H9 (cell line): ENCODE data around the gene EVI5L. TPM values are rescaled to one million over a fixed set of nuclear protein-coding genes. Genes with fewer than 3 reads are reported as not detected.

Source experiments
- DNase-seq: peaks from one replicate; pipeline ENCODE4 v3.0.0-alpha.2; 2017
- H2AFZ ChIP-seq: one replicate; pipeline ENCODE4 v1.6.1; 2013; ENCODE audit warnings: mild to moderate bottlenecking, low read length, control low read depth, moderate library complexity
- H2AK5ac ChIP-seq: 2 replicates; pipeline ENCODE4 v1.6.1; 2013; ENCODE audit warnings: low read length, control low read depth, mixed read lengths; ENCODE audit not compliant: insufficient read length
- H2BK120ac ChIP-seq: one replicate; pipeline ENCODE4 v1.6.1; 2013; ENCODE audit warnings: low read depth, mild to moderate bottlenecking, low read length, control low read depth, inconsistent platforms; ENCODE audit not compliant: poor library complexity, severe bottlenecking
- H2BK12ac ChIP-seq: 2 replicates; pipeline ENCODE4 v1.6.1; 2013; ENCODE audit warnings: low read length, control low read depth, mixed read lengths, low read depth; ENCODE audit not compliant: insufficient read length
- H2BK15ac ChIP-seq: 2 replicates; pipeline ENCODE4 v1.6.1; 2013; ENCODE audit warnings: low read depth, low read length, control low read depth
- H2BK20ac ChIP-seq: one replicate; pipeline ENCODE4 v1.6.1; 2013; ENCODE audit warnings: low read depth, mild to moderate bottlenecking, low read length, control low read depth, inconsistent platforms; ENCODE audit not compliant: poor library complexity, severe bottlenecking
- H2BK5ac ChIP-seq: 2 replicates; pipeline ENCODE4 v1.6.1; 2013; ENCODE audit warnings: low read length, control low read depth, mixed read lengths; ENCODE audit not compliant: insufficient read length
- H3K14ac ChIP-seq: 2 replicates; pipeline ENCODE4 v1.6.1; 2013; ENCODE audit warnings: low read length, control low read depth; ENCODE audit not compliant: insufficient read depth
- H3K18ac ChIP-seq: 2 replicates; pipeline ENCODE4 v1.6.1; 2013; ENCODE audit warnings: low read depth, mild to moderate bottlenecking, mixed read lengths, low read length, control low read depth; ENCODE audit not compliant: insufficient read length
- H3K23ac ChIP-seq: 2 replicates; pipeline ENCODE4 v1.6.1; 2013; ENCODE audit warnings: low read length, control low read depth, mixed read lengths, low read depth; ENCODE audit not compliant: insufficient read length
- H3K23me2 ChIP-seq: 2 replicates; pipeline ENCODE4 v1.6.1; 2013; ENCODE audit warnings: low read depth, mild to moderate bottlenecking, mixed read lengths, low read length, control low read depth; ENCODE audit not compliant: insufficient read length, poor library complexity, severe bottlenecking
- H3K27ac ChIP-seq: 2 replicates; pipeline ENCODE4 v1.5.1; 2013; ENCODE audit warnings: low read length, control low read depth, mixed read lengths, low read depth; ENCODE audit not compliant: insufficient read length
- H3K27me3 ChIP-seq: 2 replicates; pipeline ENCODE4 v1.6.1; 2013; ENCODE audit warnings: low read length, control low read depth, inconsistent platforms; ENCODE audit not compliant: insufficient read depth
- H3K4ac ChIP-seq: 2 replicates; pipeline ENCODE4 v1.6.1; 2013; ENCODE audit warnings: low read depth, mild to moderate bottlenecking, control low read depth, inconsistent platforms, low read length, moderate library complexity
- H3K4me1 ChIP-seq: 2 replicates; pipeline ENCODE4 v1.6.1; 2013; ENCODE audit warnings: low read length, control low read depth, inconsistent platforms; ENCODE audit not compliant: insufficient read depth
- H3K4me2 ChIP-seq: 2 replicates; pipeline ENCODE4 v1.6.1; 2013; ENCODE audit warnings: low read length, control low read depth, mixed read lengths; ENCODE audit not compliant: insufficient read length, insufficient read depth
- H3K56ac ChIP-seq: 2 replicates; pipeline ENCODE4 v1.6.1; 2013; ENCODE audit warnings: low read depth, mild to moderate bottlenecking, mixed read lengths, low read length, control low read depth; ENCODE audit not compliant: insufficient read length
- H3K79me1 ChIP-seq: 2 replicates; pipeline ENCODE4 v1.6.1; 2013; ENCODE audit warnings: low read depth, mild to moderate bottlenecking, moderate library complexity, low read length, control low read depth, inconsistent platforms; ENCODE audit not compliant: insufficient read depth, poor library complexity, severe bottlenecking
- H3K79me2 ChIP-seq: 2 replicates; pipeline ENCODE4 v1.6.1; 2013; ENCODE audit warnings: low read length, control low read depth, inconsistent platforms; ENCODE audit not compliant: insufficient read depth
- H3K9ac ChIP-seq: 2 replicates; pipeline ENCODE4 v1.6.1; 2013; ENCODE audit warnings: low read length, control low read depth, mixed read lengths; ENCODE audit not compliant: insufficient read length; ENCODE audit errors: extremely low read depth
- H3K9me3 ChIP-seq: one replicate; pipeline ENCODE4 v1.6.1; 2013; ENCODE audit warnings: low read depth, low read length, inconsistent platforms; ENCODE audit not compliant: control insufficient read depth
- H3T11ph ChIP-seq: one replicate; pipeline ENCODE4 v1.6.1; 2013; ENCODE audit warnings: mild to moderate bottlenecking, low read length, control low read depth, inconsistent platforms
- H4K20me1 ChIP-seq: one replicate; pipeline ENCODE4 v1.6.1; 2013; ENCODE audit not compliant: control insufficient read depth, insufficient read length, insufficient read depth
- H4K5ac ChIP-seq: 2 replicates; pipeline ENCODE4 v1.6.1; 2013; ENCODE audit warnings: low read depth, mild to moderate bottlenecking, mixed read lengths, low read length, control low read depth; ENCODE audit not compliant: insufficient read length
- H4K8ac ChIP-seq: replicated peaks from 2 replicates; pipeline ENCODE4 v1.6.1; 2013; ENCODE audit warnings: low read length, control low read depth, mixed read lengths, low read depth; ENCODE audit not compliant: insufficient read length
- H4K91ac ChIP-seq: 2 replicates; pipeline ENCODE4 v1.6.1; 2013; ENCODE audit warnings: low read depth, mild to moderate bottlenecking, moderate library complexity, mixed read lengths, low read length, control low read depth; ENCODE audit not compliant: insufficient read length
- H3K27ac Mint-ChIP-seq, 3 experiments: 2 replicates in 2 of 3; 3 replicates in 1 of 3; pipeline ENCODE4 v1.8.0; 2020 to 2021; ENCODE audit warnings: mixed read lengths in 3 of 3, mild to moderate bottlenecking in 1 of 3, moderate library complexity in 1 of 3
- H3K27me3 Mint-ChIP-seq: 2 replicates; pipeline ENCODE4 v1.8.0; 2021; ENCODE audit warnings: low read depth, mild to moderate bottlenecking, moderate library complexity, mixed read lengths
- H3K36me3 Mint-ChIP-seq, 3 experiments: 2 replicates in 2 of 3; 3 replicates in 1 of 3; pipeline ENCODE4 v1.8.0; 2020 to 2021; ENCODE audit warnings: low read depth in 3 of 3, mixed read lengths in 3 of 3; ENCODE audit not compliant: insufficient read depth in 1 of 3
- H3K4me1 Mint-ChIP-seq, 2 experiments: 2 replicates each; pipeline ENCODE4 v1.8.0; 2020; ENCODE audit warnings: mixed read lengths in 2 of 2
- H3K4me3 Mint-ChIP-seq, 2 experiments: 2 replicates in 1 of 2; 3 replicates in 1 of 2; pipeline ENCODE4 v1.8.0; 2020 to 2021; ENCODE audit warnings: mild to moderate bottlenecking in 2 of 2, mixed read lengths in 2 of 2, moderate library complexity in 1 of 2
- H3K9me3 Mint-ChIP-seq, 2 experiments: 2 replicates in 1 of 2; 3 replicates in 1 of 2; pipeline ENCODE4 v1.8.0; 2020; ENCODE audit warnings: mild to moderate bottlenecking in 2 of 2, mixed read lengths in 2 of 2, moderate library complexity in 1 of 2
- WGBS: extraction: QIAGEN DNeasy Blood & Tissue Kit; methylation state at CpG from one replicate; pipeline ENCODE4 v1.1.7; 2013; ENCODE audit warnings: missing lambda C conversion rate, low lambda C conversion rate, mixed read lengths; ENCODE audit not compliant: insufficient read length; ENCODE audit errors: extremely low coverage; 5-methylcytosine and 5-hydroxymethylcytosine counted together
- total RNA-seq: library from RNA; stranded (reverse); gene quantifications from 2 replicates; pipeline ENCODE4 v1.2.1, GENCODE V29; 2021
- TF ChIP-seq, protein P1 (sequence below): fragments of 200-600 bp; sonication (generic); conservative IDR thresholded peaks from 3 replicates; pipeline ENCODE4 v1.8.0; 2021; ENCODE audit warnings: antibody characterized with exemption, mild to moderate bottlenecking

EVI5L gene
- total RNA-seq, 1 experiment from 2014 or later: 7.1 TPM

DNA sequence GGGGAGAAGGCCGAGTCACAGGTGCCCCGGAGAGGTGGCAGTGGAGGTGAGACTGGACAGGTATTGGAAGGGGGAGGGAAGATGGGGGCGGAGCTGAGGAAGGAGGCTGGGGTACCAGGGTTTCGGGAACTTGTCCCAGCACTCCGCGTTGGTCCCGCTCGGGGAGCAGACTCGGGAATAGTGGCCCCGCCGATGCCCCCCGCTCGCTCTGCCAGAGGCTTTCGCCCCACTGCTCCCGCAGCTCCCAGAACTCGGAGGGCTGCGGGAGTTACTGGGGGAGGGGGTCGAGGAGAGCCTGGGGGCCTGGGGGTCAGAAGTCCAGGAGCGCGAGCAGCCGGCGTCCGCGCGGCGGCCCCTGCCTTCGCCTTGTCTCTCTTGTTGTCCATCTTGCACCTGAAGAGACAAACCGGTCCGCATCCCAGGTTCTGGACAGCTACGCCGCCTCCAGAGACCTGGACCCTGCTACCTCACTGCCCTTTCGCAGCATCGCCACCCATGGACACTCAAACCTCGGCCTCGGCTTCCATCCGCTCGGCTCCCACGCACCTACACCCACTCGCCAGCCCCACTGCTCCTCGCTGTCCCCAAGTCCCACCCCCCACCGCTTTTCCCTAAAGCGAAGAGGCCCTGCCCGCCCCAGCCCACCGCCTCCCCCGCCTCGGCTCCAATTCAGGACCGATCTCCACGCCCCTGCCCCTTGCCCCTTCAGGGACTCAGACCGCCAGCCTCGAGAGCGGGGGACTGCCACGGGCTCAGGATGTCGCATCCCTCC, 43.5 kb downstream of the EVI5L start:
- peak overlapping the region in 1 of 3 experiments; percentile 82; a peak in 1 of 7 replicates for H3K27ac Mint-ChIP-seq
- peak overlapping the region; percentile 20 for H3K9ac ChIP-seq

More for the DNA sequence above, 43.5 kb downstream of the EVI5L start:
- no peak overlapping the region for H3T11ph ChIP-seq
- DNase-seq: no peak
- no peak overlapping the region for H4K8ac ChIP-seq
- no peak overlapping the region for H3K27ac ChIP-seq
- no peak overlapping the region for H3K4ac ChIP-seq
- no CpG with 5 or more reads among the region's 53 CpGs for WGBS
- H2BK20ac ChIP-seq: no peak overlapping the region
- no peaks in the 10 kb centered on the region for H3K79me1 ChIP-seq
- no peaks in the 10 kb centered on the region for H3K9me3 ChIP-seq
- no peak overlapping the region for H2BK15ac ChIP-seq
- no peak overlapping the region for H2AFZ ChIP-seq
- H2BK12ac ChIP-seq: no peak overlapping the region
- peaks cover 19% of the 10 kb centered on the region for H3K23me2 ChIP-seq
- no peaks in the 10 kb centered on the region; the same call in 1 of the 2 replicates for H3K4me1 ChIP-seq
- peaks cover 17 to 27% of the 10 kb centered on the region in 2 experiments for H3K4me1 Mint-ChIP-seq
- peak overlapping the region; percentile 88 for H3K14ac ChIP-seq
- no peaks in the 10 kb centered on the region for H3K9me3 Mint-ChIP-seq
- TF ChIP-seq, protein P1, sequence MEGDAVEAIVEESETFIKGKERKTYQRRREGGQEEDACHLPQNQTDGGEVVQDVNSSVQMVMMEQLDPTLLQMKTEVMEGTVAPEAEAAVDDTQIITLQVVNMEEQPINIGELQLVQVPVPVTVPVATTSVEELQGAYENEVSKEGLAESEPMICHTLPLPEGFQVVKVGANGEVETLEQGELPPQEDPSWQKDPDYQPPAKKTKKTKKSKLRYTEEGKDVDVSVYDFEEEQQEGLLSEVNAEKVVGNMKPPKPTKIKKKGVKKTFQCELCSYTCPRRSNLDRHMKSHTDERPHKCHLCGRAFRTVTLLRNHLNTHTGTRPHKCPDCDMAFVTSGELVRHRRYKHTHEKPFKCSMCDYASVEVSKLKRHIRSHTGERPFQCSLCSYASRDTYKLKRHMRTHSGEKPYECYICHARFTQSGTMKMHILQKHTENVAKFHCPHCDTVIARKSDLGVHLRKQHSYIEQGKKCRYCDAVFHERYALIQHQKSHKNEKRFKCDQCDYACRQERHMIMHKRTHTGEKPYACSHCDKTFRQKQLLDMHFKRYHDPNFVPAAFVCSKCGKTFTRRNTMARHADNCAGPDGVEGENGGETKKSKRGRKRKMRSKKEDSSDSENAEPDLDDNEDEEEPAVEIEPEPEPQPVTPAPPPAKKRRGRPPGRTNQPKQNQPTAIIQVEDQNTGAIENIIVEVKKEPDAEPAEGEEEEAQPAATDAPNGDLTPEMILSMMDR: no peak
- no peaks in the 10 kb centered on the region for H4K20me1 ChIP-seq
- H3K4me3 Mint-ChIP-seq: peak overlapping the region; percentile 82 to 97
- H3K27me3 Mint-ChIP-seq: peaks cover 12% of the 10 kb centered on the region
- peaks cover 1% of the 10 kb centered on the region; the same call in 1 of the 2 replicates for H3K27me3 ChIP-seq
- H4K91ac ChIP-seq: no peak overlapping the region
- H2BK5ac ChIP-seq: no peak overlapping the region
- H3K36me3 Mint-ChIP-seq: peaks cover 0 to 6% (median 5%) of the 10 kb centered on the region in 3 experiments; a peak in 4 of 7 replicates
- peak overlapping the region; percentile 75 for H3K18ac ChIP-seq
- H2AK5ac ChIP-seq: no peak overlapping the region
- no peak overlapping the region for H4K5ac ChIP-seq
- H3K56ac ChIP-seq: no peak overlapping the region
- no peak overlapping the region for H2BK120ac ChIP-seq
- no peaks in the 10 kb centered on the region for H3K79me2 ChIP-seq
- peak overlapping the region; percentile 71 for H3K4me2 ChIP-seq
- H3K23ac ChIP-seq: no peak overlapping the region
